ENCODE measurements around the gene PAX5.

PAX5 gene

GRCh38 chr9:36823934-36824333 is 210.1 kb downstream of the PAX5 start:
- DNase-seq, result no peak

- no peak for DNase-seq
Observed at GRCh38 chr9:36823466-36823865, 210.6 kb downstream of the PAX5 start.

GRCh38 chr9:36822201-36822600 is 211.9 kb downstream of the PAX5 start:
- no peak for DNase-seq

- DNase-seq, result no peak
Observed at GRCh38 chr9:36820392-36820861, 213.6 kb downstream of the PAX5 start.

- peak; percentile 58 for DNase-seq
Observed at GRCh38 chr9:36818965-36819870, 214.8 kb downstream of the PAX5 start.

GRCh38 chr9:36818242-36818938 is 215.7 kb downstream of the PAX5 start:
- peak; percentile 58 for DNase-seq

- no peak for DNase-seq
Observed at GRCh38 chr9:36817160-36817834, 216.8 kb downstream of the PAX5 start.

- DNase-seq, result no peak
Observed at GRCh38 chr9:36816371-36816770, 217.7 kb downstream of the PAX5 start.

GRCh38 chr9:36815566-36816348 is 218.3 kb downstream of the PAX5 start:
- no peak for DNase-seq

GRCh38 chr9:36815023-36815422 is 219.0 kb downstream of the PAX5 start:
- no peak for DNase-seq

GRCh38 chr9:36813154-36813553 is 220.9 kb downstream of the PAX5 start:
- DNase-seq, result no peak

- DNase-seq, result no peak
Observed at GRCh38 chr9:36812556-36812955, 221.5 kb downstream of the PAX5 start.

- DNase-seq, result no peak
Observed at GRCh38 chr9:36808251-36808650, 225.8 kb downstream of the PAX5 start.

- no peak for DNase-seq
Observed at GRCh38 chr9:36803961-36804360, 230.1 kb downstream of the PAX5 start.

- DNase-seq, result peak; percentile 54
Observed at GRCh38 chr9:36802201-36802920, 231.7 kb downstream of the PAX5 start.

- no peak for DNase-seq
Observed at GRCh38 chr9:36800455-36800854, 233.6 kb downstream of the PAX5 start.

GRCh38 chr9:36798350-36799065 is 235.6 kb downstream of the PAX5 start:
- peak; percentile 74 for DNase-seq

- DNase-seq, result no peak
Observed at GRCh38 chr9:36797471-36798220, 236.4 kb downstream of the PAX5 start.

GRCh38 chr9:36796671-36797419 is 237.2 kb downstream of the PAX5 start:
- no peak for DNase-seq

GRCh38 chr9:36794461-36794860 is 239.6 kb downstream of the PAX5 start:
- no peak for DNase-seq
